Activated CD8-positive, alpha-beta memory T cell treated with anti-CD3 and anti-CD28 coated beads for 4 hours (primary cell): Measurements from ENCODE around the gene SLC24A3.

Experiments used
- DNase-seq, 2 donors: peaks; one replicate each; pipeline ENCODE4 v3.0.0-alpha.2; 2020; ENCODE audit warnings: low read depth in 2 of 2

The SLC24A3 gene

GRCh38 chr20:19770375-19770774 lies 557.9 kb downstream of the SLC24A3 start:
- no peak for DNase-seq

DNA sequence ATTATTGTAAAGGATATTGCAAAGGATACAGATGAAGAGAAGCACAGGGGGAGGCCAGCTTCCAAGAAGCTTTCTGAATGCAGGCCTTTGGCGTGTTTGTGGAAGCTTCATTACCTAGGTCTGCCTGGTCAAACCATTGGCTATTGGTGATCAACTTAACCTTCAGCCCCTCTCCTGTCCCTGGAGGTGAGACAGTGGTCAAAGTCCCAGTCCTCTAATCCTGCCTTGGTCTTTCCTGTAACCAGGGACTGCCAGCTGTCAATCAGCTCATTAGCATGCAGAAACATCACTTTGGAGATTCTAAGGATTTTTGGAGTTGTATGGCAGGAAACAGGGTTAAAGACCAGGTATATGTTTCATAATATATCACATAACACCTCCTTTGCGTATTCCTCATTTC lies 558.6 kb downstream of the SLC24A3 start:
- DNase-seq, result no peak
